ENCODE results near the gene ZBTB21. TPM values are rescaled to one million over a fixed set of nuclear protein-coding genes. Genes with fewer than 3 reads are reported as not detected.

Gene ZBTB21
- total and polyA plus RNA-seq, 2 of the 4 experiments (the other 2 are of a cell fraction): 6.8 to 12.0 TPM

DNA sequence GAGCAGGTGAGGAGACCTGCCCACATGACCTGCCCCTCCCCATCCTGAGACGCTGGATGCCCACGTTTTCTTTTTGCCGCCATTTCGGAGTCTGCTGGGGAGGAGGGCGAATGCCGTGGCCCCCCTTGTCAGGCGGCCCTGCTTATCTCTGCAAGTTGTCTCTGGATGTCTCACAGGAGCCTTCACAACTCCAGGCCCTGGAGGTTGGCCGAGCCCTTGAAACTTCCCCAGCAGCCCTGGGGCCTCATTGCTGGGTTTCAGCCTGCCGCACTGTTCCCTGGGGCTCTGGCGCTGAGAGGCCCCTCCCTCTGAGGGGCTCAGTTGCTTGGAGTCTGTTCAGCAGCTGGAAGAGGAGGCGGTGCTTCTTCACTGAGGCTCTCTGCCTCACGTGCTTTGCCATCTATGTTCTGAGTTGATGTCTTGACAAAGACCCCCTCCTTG lies 29.8 kb upstream of the ZBTB21 start:
- H3K18ac ChIP-seq (ENCODE audit: low read depth, low read length): peak overlapping the region; percentile 95
- no CpG with 5 or more reads among the region's 12 CpGs for WGBS, 2 experiments (ENCODE audit: extremely low coverage in 2 of 2, insufficient read length in 1 of 2)
- intact Hi-C loops (cut with micrococcal nuclease): loop anchor here (2.0 kb wide), 1 partner anchor 15 kb away; no protein-coding TSS in a partner anchor
- H2BK5ac ChIP-seq (ENCODE audit: low read depth, low read length, poor library complexity, severe bottlenecking): peak overlapping the region; percentile 99
- peak overlapping the region; percentile 97 to 99 for H4K8ac ChIP-seq (ENCODE audit: low read depth in 2 of 2, low read length in 2 of 2)
- peak overlapping the region; percentile 100 for H3K23ac ChIP-seq (ENCODE audit: low read depth, low read length)
- H3K27me3 ChIP-seq (ENCODE audit: control insufficient read depth, insufficient read depth, low read length): no peaks in the 10 kb centered on the region
- H3K27ac ChIP-seq (ENCODE audit: insufficient read depth, low read length): peak overlapping the region; percentile 96
- H2AK9ac ChIP-seq (replicated peaks; ENCODE audit: low read depth, low read length, poor library complexity): peak overlapping the region; percentile 97
- H2BK120ac ChIP-seq (ENCODE audit: low read depth, low read length): peak overlapping the region; percentile 100
- H2BK20ac ChIP-seq (ENCODE audit: low read depth, low read length): peak overlapping the region; percentile 100
- H3K9me1 ChIP-seq (ENCODE audit: insufficient read depth, low read length): peaks cover 17% of the 10 kb centered on the region
- no peak overlapping the region for H3K4me3 ChIP-seq (ENCODE audit: insufficient read depth, low read depth, low read length)
- dilution Hi-C loops (cut with HindIII; ENCODE audit: low sequenced_read_pairs, unreplicated experiment): no loop called here
- H4K5ac ChIP-seq (ENCODE audit: low read depth, low read length): peak overlapping the region; percentile 96
- peak overlapping the region; percentile 100 for H3K4ac ChIP-seq (ENCODE audit: low read depth, low read length)
- H3K4me2 ChIP-seq (ENCODE audit: low read depth, low read length): peak overlapping the region; percentile 72
- ATAC-seq (ENCODE audit: low read depth) (peak; percentile 80), DNase-seq (peak; percentile 96)
- H3K4me1 ChIP-seq (ENCODE audit: control insufficient read depth, insufficient read depth, low read length): peaks cover 26% of the 10 kb centered on the region
- no peak for TF ChIP-seq CEBPB (IDR thresholded peaks at IDR 0.05; ENCODE audit: low read depth, low read length)
- TF ChIP-seq SMC3 (IDR thresholded peaks at IDR 0.05; ENCODE audit: low read depth, low read length): no peak
- TF ChIP-seq USF2 (IDR thresholded peaks at IDR 0.05; ENCODE audit: low read depth, low read length): peak; percentile 79
- TF ChIP-seq POLR2A (IDR thresholded peaks at IDR 0.05; ENCODE audit: low read depth, low read length): peak; percentile 84; the same call in 1 of the 2 replicates
- TF ChIP-seq FOS (IDR thresholded peaks at IDR 0.05; ENCODE audit: low read depth, low read length): no peak
- TF ChIP-seq BHLHE40 (IDR thresholded peaks at IDR 0.05; ENCODE audit: low read depth, low read length): peak; percentile 93
- TF ChIP-seq, protein P1, sequence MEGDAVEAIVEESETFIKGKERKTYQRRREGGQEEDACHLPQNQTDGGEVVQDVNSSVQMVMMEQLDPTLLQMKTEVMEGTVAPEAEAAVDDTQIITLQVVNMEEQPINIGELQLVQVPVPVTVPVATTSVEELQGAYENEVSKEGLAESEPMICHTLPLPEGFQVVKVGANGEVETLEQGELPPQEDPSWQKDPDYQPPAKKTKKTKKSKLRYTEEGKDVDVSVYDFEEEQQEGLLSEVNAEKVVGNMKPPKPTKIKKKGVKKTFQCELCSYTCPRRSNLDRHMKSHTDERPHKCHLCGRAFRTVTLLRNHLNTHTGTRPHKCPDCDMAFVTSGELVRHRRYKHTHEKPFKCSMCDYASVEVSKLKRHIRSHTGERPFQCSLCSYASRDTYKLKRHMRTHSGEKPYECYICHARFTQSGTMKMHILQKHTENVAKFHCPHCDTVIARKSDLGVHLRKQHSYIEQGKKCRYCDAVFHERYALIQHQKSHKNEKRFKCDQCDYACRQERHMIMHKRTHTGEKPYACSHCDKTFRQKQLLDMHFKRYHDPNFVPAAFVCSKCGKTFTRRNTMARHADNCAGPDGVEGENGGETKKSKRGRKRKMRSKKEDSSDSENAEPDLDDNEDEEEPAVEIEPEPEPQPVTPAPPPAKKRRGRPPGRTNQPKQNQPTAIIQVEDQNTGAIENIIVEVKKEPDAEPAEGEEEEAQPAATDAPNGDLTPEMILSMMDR (conservative IDR thresholded peaks at IDR 0.05; ENCODE audit: low read depth, low read length): no peak
- TF ChIP-seq NFE2L2 (IDR thresholded peaks at IDR 0.05; ENCODE audit: low read depth, low read length): no peak
- TF ChIP-seq MAZ (IDR thresholded peaks at IDR 0.05; ENCODE audit: borderline replicate concordance, low read depth, low read length): peak; percentile 63; the same call in 1 of the 2 replicates
- no peak; the same call in 1 of the 2 replicates for TF ChIP-seq MXI1 (IDR thresholded peaks at IDR 0.05; ENCODE audit: borderline replicate concordance, low read depth, low read length)
- TF ChIP-seq RAD21 (IDR thresholded peaks at IDR 0.05; ENCODE audit: low read length): peak; percentile 10; the same call in 1 of the 2 replicates
- peak overlapping the region; percentile 100 for H4K91ac ChIP-seq (ENCODE audit: insufficient read depth, low read depth, low read length)
- no TSS peak for BruUV-seq (replicated peaks)
- H4K20me1 ChIP-seq (ENCODE audit: insufficient read depth, low read length): no peaks in the 10 kb centered on the region
- peaks cover 0 to 3% of the 10 kb centered on the region in 2 experiments; a peak in 1 of 4 replicates for H3K79me1 ChIP-seq (ENCODE audit: low read depth in 1 of 2, low read length in 2 of 2)
- H3K9me3 ChIP-seq (ENCODE audit: control insufficient read depth, insufficient read depth, low read length): no peaks in the 10 kb centered on the region; the same call in 1 of the 2 replicates
- peak overlapping the region; percentile 98 for H2AK5ac ChIP-seq (ENCODE audit: low read depth, low read length)
- in situ Hi-C loops (cut with MboI; ENCODE audit: low sequenced_read_pairs): no loop called here
- H2AFZ ChIP-seq (replicated peaks; ENCODE audit: low read length, poor library complexity): peak overlapping the region; percentile 94
- CTCF ChIA-PET: interaction anchor here (0.6 to 1.7 kb wide), 4 partner anchors 34 to 68 kb away, joined by 3 to 8 read pairs (median 3); no protein-coding TSS in a partner anchor
- POLR2A ChIA-PET (ENCODE audit: unreplicated experiment): interaction anchor here (0.6 kb wide), 1 partner anchor 121 kb away, joined by 3 read pairs; no protein-coding TSS in a partner anchor
- peak overlapping the region; percentile 99 for H3K14ac ChIP-seq (replicated peaks; ENCODE audit: low read depth, low read length)
- H3K36me3 ChIP-seq (ENCODE audit: control insufficient read depth, insufficient read depth, low read length): no peaks in the 10 kb centered on the region
- H3K56ac ChIP-seq (ENCODE audit: extremely low read depth, insufficient read depth, low read length): peak overlapping the region; percentile 99
- H3K9ac ChIP-seq (ENCODE audit: low read depth, low read length): peak overlapping the region; percentile 80
- H2BK15ac ChIP-seq (ENCODE audit: low read depth, low read length): peak overlapping the region; percentile 98; the same call in 2 of the 3 replicates
